ENCODE measurements around the gene PRRG3.

Gene PRRG3

GRCh38 chrX:151754641-151755215, 59.5 kb downstream of the PRRG3 start:
- no peak for TF ChIP-seq POLR2AphosphoS5 (IDR thresholded peaks at IDR 0.05; ENCODE audit: borderline replicate concordance, low read depth, low read length)
- H3K36me3 ChIP-seq (ENCODE audit: insufficient read depth, low read length), result no peaks in the 10 kb centered on the region
- no peaks in the 10 kb centered on the region for H3K9me3 ChIP-seq (ENCODE audit: low read depth, low read length)
- no peak overlapping the region for H3K9ac ChIP-seq (ENCODE audit: insufficient read length)
- H3K27ac ChIP-seq, result no peak overlapping the region
- DNase-seq (ENCODE audit: low read depth, low spot score), result no peak
- H3K4me3 ChIP-seq, result no peak overlapping the region

Measured in SK-N-MC (cell line).